ENCODE results near the gene CACNA2D1.
"Not testable (repeated sequence)": the region's sequence is repeated elsewhere in the genome, so short reads cannot be mapped to it uniquely, and the experiment has no call there.

Gene CACNA2D1

GRCh38 chr7:82156168-82156567 is 287.4 kb downstream of the CACNA2D1 start:
- Histone ChIP-seq H3K9ac (ENCODE audit: low read depth, low read length) (no peak overlapping the region), H3K9me3 (ENCODE audit: control insufficient read depth, insufficient read depth, low read length) (no peaks in the 10 kb centered on the region), H3K36me3 (ENCODE audit: control insufficient read depth, insufficient read depth, low read length) (no peaks in the 10 kb centered on the region), H3K27me3 (ENCODE audit: control insufficient read depth, insufficient read depth, low read length) (peaks cover 26% of the 10 kb centered on the region), H3K27ac (ENCODE audit: low read depth, low read length) (no peak overlapping the region), H3K4me3 (ENCODE audit: low read depth, low read length) (no peak overlapping the region), H3K4me1 (ENCODE audit: control insufficient read depth, insufficient read depth, low read length) (peaks cover 22% of the 10 kb centered on the region; the same call in 1 of the 2 replicates)

GRCh38 chr7:82154728-82155127 is 288.8 kb downstream of the CACNA2D1 start:
- Histone ChIP-seq H3K27ac (ENCODE audit: low read depth, low read length) (no peak overlapping the region), H3K36me3 (ENCODE audit: control insufficient read depth, insufficient read depth, low read length) (no peaks in the 10 kb centered on the region), H3K9me3 (ENCODE audit: control insufficient read depth, insufficient read depth, low read length) (no peaks in the 10 kb centered on the region), H3K27me3 (ENCODE audit: control insufficient read depth, insufficient read depth, low read length) (peaks cover 26% of the 10 kb centered on the region), H3K4me3 (ENCODE audit: low read depth, low read length) (no peak overlapping the region), H3K9ac (ENCODE audit: low read depth, low read length) (no peak overlapping the region), H3K4me1 (ENCODE audit: control insufficient read depth, insufficient read depth, low read length) (peaks cover 28% of the 10 kb centered on the region)

DNA sequence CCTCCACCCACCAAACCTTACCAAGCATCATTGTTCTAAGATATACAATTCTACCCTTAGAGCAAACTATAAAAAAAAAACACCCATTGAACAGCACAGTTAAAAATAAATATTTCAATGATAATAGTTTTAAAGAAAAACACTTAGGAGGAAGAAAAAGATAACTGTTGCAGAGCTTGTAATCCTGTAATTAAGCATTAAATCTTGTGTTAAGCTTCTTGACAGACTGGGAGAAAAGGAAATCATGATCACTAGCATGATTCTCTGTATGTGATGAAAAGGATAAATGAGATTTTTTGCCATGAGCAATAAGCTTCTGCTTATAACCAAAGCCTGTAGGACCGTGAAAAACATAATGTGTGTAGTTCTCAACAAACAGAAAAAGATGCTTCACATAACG is 289.8 kb downstream of the CACNA2D1 start:
- H3K4me1 ChIP-seq (ENCODE audit: control insufficient read depth, insufficient read depth, low read length), result peaks cover 28% of the 10 kb centered on the region
- H3K36me3 ChIP-seq (ENCODE audit: control insufficient read depth, insufficient read depth, low read length), result no peaks in the 10 kb centered on the region
- H3K4me3 ChIP-seq (ENCODE audit: low read depth, low read length), result no peak overlapping the region

DNA sequence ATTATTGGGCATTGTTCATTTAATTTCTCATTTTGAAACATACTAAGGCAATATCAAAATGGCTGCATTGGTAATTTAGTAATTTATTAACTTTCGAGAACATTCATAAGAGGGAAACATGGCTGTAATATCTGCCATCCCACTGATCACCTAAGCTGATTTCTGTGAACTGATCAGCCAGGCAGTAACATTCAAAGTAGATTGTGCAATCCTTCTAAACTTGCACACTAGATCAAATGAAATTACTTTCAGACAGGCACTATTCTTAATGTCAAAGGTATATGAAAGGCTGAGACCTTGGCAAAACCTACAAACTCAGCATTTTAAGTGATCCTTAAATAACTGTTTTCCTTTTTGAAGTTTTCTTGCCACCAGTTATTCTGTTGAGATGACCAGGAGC is 290.7 kb downstream of the CACNA2D1 start:
- Histone ChIP-seq H3K9me3 (ENCODE audit: control insufficient read depth, insufficient read depth, low read length) (no peaks in the 10 kb centered on the region), H3K4me1 (ENCODE audit: control insufficient read depth, insufficient read depth, low read length) (peaks cover 28% of the 10 kb centered on the region), H3K27me3 (ENCODE audit: control insufficient read depth, insufficient read depth, low read length) (peaks cover 25% of the 10 kb centered on the region), H3K27ac (ENCODE audit: low read depth, low read length) (no peak overlapping the region), H3K9ac (ENCODE audit: low read depth, low read length) (no peak overlapping the region), H3K36me3 (ENCODE audit: control insufficient read depth, insufficient read depth, low read length) (no peaks in the 10 kb centered on the region), H3K4me3 (ENCODE audit: low read depth, low read length) (no peak overlapping the region)

More for the DNA sequence above, 289.8 kb downstream of the CACNA2D1 start:
- H3K27ac ChIP-seq (ENCODE audit: low read depth, low read length), result no peak overlapping the region
- H3K9ac ChIP-seq (ENCODE audit: low read depth, low read length), result no peak overlapping the region
- peaks cover 26% of the 10 kb centered on the region for H3K27me3 ChIP-seq (ENCODE audit: control insufficient read depth, insufficient read depth, low read length)
- H3K9me3 ChIP-seq (ENCODE audit: control insufficient read depth, insufficient read depth, low read length), result no peaks in the 10 kb centered on the region

DNA sequence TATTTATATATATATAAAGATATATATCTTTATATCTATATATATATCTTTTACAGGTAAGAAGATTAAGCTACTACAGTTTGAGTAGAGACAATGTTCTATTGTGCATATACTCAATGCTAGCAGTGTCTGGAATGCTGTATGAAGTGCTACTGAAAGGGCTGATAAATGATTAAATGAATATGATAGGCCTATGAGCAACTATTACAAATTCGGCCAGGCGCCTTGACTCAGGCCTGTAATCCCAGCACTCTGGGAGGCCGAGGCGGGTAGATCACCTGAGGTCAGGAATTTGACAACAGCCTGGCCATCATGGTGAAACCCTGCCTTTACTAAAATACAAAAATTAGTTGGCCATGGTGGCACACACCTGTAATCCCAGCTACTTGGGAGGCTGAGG is 297.1 kb downstream of the CACNA2D1 start:
- Histone ChIP-seq H3K9ac (ENCODE audit: low read depth, low read length) (no peak overlapping the region), H3K27ac (ENCODE audit: low read depth, low read length) (no peak overlapping the region), H3K4me3 (ENCODE audit: low read depth, low read length) (no peak overlapping the region), H3K4me1 (ENCODE audit: control insufficient read depth, insufficient read depth, low read length) (peaks cover 9% of the 10 kb centered on the region), H3K9me3 (ENCODE audit: control insufficient read depth, insufficient read depth, low read length) (no peaks in the 10 kb centered on the region), H3K27me3 (ENCODE audit: control insufficient read depth, insufficient read depth, low read length) (no peaks in the 10 kb centered on the region), H3K36me3 (ENCODE audit: control insufficient read depth, insufficient read depth, low read length) (no peaks in the 10 kb centered on the region)

- Histone ChIP-seq H3K27ac (ENCODE audit: low read depth, low read length) (no peak overlapping the region), H3K9ac (ENCODE audit: low read depth, low read length) (no peak overlapping the region), H3K36me3 (ENCODE audit: control insufficient read depth, insufficient read depth, low read length) (no peaks in the 10 kb centered on the region)
These were observed 301.2 kb downstream of the CACNA2D1 start for GRCh38 chr7:82142263-82142864.

DNA sequence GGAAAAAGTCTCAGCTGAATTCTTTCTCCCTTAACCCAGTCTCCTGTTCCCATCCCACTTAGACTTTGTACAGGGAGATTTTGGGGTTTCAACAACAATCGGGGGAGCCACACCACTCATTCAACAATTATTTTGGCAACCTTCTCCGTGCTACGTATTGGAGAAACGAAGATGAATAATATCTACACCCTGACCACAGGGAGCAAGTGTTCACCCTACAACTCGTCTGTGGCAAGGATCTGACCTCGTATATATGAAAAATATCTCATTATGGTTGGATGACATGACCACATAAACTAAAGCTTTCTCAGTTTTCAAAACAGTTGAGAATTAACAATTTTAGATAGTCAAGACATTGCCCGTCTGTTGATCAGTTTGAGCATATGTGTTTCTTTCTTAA is 302.1 kb downstream of the CACNA2D1 start:
- no peaks in the 10 kb centered on the region for H3K36me3 ChIP-seq (ENCODE audit: control insufficient read depth, insufficient read depth, low read length)
- H3K9ac ChIP-seq (ENCODE audit: low read depth, low read length), result no peak overlapping the region
- no peaks in the 10 kb centered on the region for H3K27me3 ChIP-seq (ENCODE audit: control insufficient read depth, insufficient read depth, low read length)
- no peak overlapping the region for H3K4me3 ChIP-seq (ENCODE audit: low read depth, low read length)
- no peak overlapping the region for H3K27ac ChIP-seq (ENCODE audit: low read depth, low read length)
- H3K9me3 ChIP-seq (ENCODE audit: control insufficient read depth, insufficient read depth, low read length), result no peaks in the 10 kb centered on the region
- H3K4me1 ChIP-seq (ENCODE audit: control insufficient read depth, insufficient read depth, low read length), result no peaks in the 10 kb centered on the region

More at GRCh38 chr7:82142263-82142864, 301.2 kb downstream of the CACNA2D1 start:
- Histone ChIP-seq H3K4me3 (ENCODE audit: low read depth, low read length) (no peak overlapping the region), H3K27me3 (ENCODE audit: control insufficient read depth, insufficient read depth, low read length) (no peaks in the 10 kb centered on the region), H3K4me1 (ENCODE audit: control insufficient read depth, insufficient read depth, low read length) (no peaks in the 10 kb centered on the region), H3K9me3 (ENCODE audit: control insufficient read depth, insufficient read depth, low read length) (no peaks in the 10 kb centered on the region)

- not testable (repeated sequence) for H3K9ac ChIP-seq (ENCODE audit: low read depth, low read length); H3K4me3 ChIP-seq (ENCODE audit: low read depth, low read length); H3K4me1 ChIP-seq (ENCODE audit: control insufficient read depth, insufficient read depth, low read length); H3K9me3 ChIP-seq (ENCODE audit: control insufficient read depth, insufficient read depth, low read length); H3K36me3 ChIP-seq (ENCODE audit: control insufficient read depth, insufficient read depth, low read length); H3K27ac ChIP-seq (ENCODE audit: low read depth, low read length); H3K27me3 ChIP-seq (ENCODE audit: control insufficient read depth, insufficient read depth, low read length)
These were observed 303.0 kb downstream of the CACNA2D1 start for GRCh38 chr7:82140608-82141007.

- Histone ChIP-seq H3K27me3 (ENCODE audit: control insufficient read depth, insufficient read depth, low read length) (no peaks in the 10 kb centered on the region), H3K4me1 (ENCODE audit: control insufficient read depth, insufficient read depth, low read length) (no peaks in the 10 kb centered on the region), H3K9ac (ENCODE audit: low read depth, low read length) (no peak overlapping the region), H3K4me3 (ENCODE audit: low read depth, low read length) (no peak overlapping the region), H3K9me3 (ENCODE audit: control insufficient read depth, insufficient read depth, low read length) (no peaks in the 10 kb centered on the region), H3K36me3 (ENCODE audit: control insufficient read depth, insufficient read depth, low read length) (no peaks in the 10 kb centered on the region), H3K27ac (ENCODE audit: low read depth, low read length) (no peak overlapping the region)
These were observed 312.4 kb downstream of the CACNA2D1 start for GRCh38 chr7:82131215-82131614.

DNA sequence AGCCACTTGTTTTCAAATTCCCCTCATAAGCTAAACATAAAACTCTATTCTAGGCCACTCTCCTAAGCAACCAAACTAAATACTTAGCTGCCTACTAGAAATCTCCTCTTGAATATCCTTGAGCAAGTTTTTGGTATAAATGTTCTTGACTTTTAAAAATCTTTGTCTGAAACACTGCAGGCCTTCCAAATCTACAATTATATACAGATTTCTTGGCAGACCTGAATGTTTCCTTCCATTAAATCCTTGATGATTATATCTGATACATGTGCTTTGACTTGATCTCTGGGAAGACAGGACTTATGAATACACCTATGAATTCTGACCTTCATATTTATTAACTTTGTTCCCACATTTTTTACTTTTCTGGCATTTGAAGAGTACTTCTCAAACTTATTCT is 314.5 kb downstream of the CACNA2D1 start:
- Histone ChIP-seq H3K27ac (ENCODE audit: low read depth, low read length) (no peak overlapping the region), H3K4me3 (ENCODE audit: low read depth, low read length) (no peak overlapping the region), H3K27me3 (ENCODE audit: control insufficient read depth, insufficient read depth, low read length) (no peaks in the 10 kb centered on the region), H3K36me3 (ENCODE audit: control insufficient read depth, insufficient read depth, low read length) (no peaks in the 10 kb centered on the region; the same call in 1 of the 2 replicates), H3K9ac (ENCODE audit: low read depth, low read length) (no peak overlapping the region), H3K9me3 (ENCODE audit: control insufficient read depth, insufficient read depth, low read length) (peaks cover 6% of the 10 kb centered on the region; the same call in 1 of the 2 replicates), H3K4me1 (ENCODE audit: control insufficient read depth, insufficient read depth, low read length) (no peaks in the 10 kb centered on the region)

- H3K27me3 ChIP-seq (ENCODE audit: control insufficient read depth, insufficient read depth, low read length), result no peaks in the 10 kb centered on the region
- H3K36me3 ChIP-seq (ENCODE audit: control insufficient read depth, insufficient read depth, low read length), result no peaks in the 10 kb centered on the region; the same call in 1 of the 2 replicates
- H3K9me3 ChIP-seq (ENCODE audit: control insufficient read depth, insufficient read depth, low read length), result peaks cover 8% of the 10 kb centered on the region; the same call in 1 of the 2 replicates
- no peak overlapping the region for H3K9ac ChIP-seq (ENCODE audit: low read depth, low read length)
- H3K27ac ChIP-seq (ENCODE audit: low read depth, low read length), result no peak overlapping the region
- no peaks in the 10 kb centered on the region for H3K4me1 ChIP-seq (ENCODE audit: control insufficient read depth, insufficient read depth, low read length)
- no peak overlapping the region for H3K4me3 ChIP-seq (ENCODE audit: low read depth, low read length)
These were observed 315.0 kb downstream of the CACNA2D1 start for GRCh38 chr7:82128546-82128945.

Data from HUES48 (cell line).